ENCODE results near the gene RCBTB1.

RCBTB1 gene

DNA sequence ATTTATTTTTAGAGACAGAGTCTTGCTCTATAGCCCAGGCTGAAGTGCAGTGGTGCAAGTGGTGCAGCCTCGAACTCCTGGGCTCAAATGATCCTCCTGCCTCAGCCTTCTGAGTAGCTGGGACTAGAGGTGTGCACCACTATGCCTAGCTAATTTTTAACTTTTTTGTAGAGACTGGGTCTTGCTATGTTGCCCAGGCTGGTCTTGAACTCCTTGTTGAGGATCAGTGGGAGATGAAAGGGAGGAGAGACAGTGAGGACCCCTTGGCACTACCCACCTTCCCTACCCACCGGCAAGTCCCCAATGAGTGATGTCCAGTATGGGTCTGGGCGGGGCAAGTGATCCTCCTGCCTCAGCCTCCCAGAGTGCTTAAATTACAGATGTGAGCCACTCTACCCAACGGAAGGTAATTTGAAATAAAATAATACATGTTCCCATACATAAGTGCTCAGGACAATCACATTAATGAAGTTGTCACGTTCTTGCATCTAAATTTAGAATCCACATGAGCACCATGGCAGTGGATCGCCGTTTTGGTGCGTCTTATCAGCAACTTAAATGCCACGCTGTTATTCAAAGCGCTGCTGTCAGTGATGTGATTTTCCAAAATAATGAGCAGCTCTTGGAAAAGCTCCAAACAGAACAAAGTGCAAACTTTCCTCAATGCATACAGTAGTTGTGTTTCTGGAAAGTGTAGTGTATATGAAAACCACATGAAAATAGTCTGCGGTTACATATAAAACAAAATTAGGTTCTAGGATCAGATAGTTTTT lies 37.0 kb upstream of the RCBTB1 start:
- H3K4me2 ChIP-seq (ENCODE audit: low read length), result peak overlapping the region; percentile 36
- H3K9me3 ChIP-seq (ENCODE audit: control insufficient read depth, insufficient read depth, low read length), result no peaks in the 10 kb centered on the region
- peaks cover 25% of the 10 kb centered on the region for H3F3A ChIP-seq (ENCODE audit: control insufficient read depth, insufficient read depth)
- H3K79me2 ChIP-seq (ENCODE audit: control insufficient read depth, low read length), result peaks cover 3% of the 10 kb centered on the region; the same call in 1 of the 2 replicates
- peaks cover 84% of the 10 kb centered on the region for H3K4me1 ChIP-seq (ENCODE audit: control insufficient read depth, low read length)
- peak overlapping the region; percentile 26; the same call in 1 of the 2 replicates for H3K4me3 ChIP-seq (ENCODE audit: low read length)
- H3K27me3 ChIP-seq (ENCODE audit: control insufficient read depth, low read length), result no peaks in the 10 kb centered on the region
- TF ChIP-seq EZH2phosphoT487 (IDR thresholded peaks at IDR 0.05; ENCODE audit: borderline replicate concordance, low read length), result no peak
- TF ChIP-seq, protein P1, sequence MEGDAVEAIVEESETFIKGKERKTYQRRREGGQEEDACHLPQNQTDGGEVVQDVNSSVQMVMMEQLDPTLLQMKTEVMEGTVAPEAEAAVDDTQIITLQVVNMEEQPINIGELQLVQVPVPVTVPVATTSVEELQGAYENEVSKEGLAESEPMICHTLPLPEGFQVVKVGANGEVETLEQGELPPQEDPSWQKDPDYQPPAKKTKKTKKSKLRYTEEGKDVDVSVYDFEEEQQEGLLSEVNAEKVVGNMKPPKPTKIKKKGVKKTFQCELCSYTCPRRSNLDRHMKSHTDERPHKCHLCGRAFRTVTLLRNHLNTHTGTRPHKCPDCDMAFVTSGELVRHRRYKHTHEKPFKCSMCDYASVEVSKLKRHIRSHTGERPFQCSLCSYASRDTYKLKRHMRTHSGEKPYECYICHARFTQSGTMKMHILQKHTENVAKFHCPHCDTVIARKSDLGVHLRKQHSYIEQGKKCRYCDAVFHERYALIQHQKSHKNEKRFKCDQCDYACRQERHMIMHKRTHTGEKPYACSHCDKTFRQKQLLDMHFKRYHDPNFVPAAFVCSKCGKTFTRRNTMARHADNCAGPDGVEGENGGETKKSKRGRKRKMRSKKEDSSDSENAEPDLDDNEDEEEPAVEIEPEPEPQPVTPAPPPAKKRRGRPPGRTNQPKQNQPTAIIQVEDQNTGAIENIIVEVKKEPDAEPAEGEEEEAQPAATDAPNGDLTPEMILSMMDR (IDR thresholded peaks at IDR 0.05; ENCODE audit: low read depth, low read length, poor library complexity, severe bottlenecking), result no peak
- H3K9me2 ChIP-seq (replicated peaks; ENCODE audit: control insufficient read depth, low read length), result no peaks in the 10 kb centered on the region
- H3K36me3 ChIP-seq (ENCODE audit: control insufficient read depth, low read length), result no peaks in the 10 kb centered on the region
- H4K20me1 ChIP-seq (ENCODE audit: control insufficient read depth, insufficient read depth, low read depth, low read length), result no peaks in the 10 kb centered on the region
- H3K27ac ChIP-seq (ENCODE audit: low read depth, low read length), result peak overlapping the region; percentile 92

DNA sequence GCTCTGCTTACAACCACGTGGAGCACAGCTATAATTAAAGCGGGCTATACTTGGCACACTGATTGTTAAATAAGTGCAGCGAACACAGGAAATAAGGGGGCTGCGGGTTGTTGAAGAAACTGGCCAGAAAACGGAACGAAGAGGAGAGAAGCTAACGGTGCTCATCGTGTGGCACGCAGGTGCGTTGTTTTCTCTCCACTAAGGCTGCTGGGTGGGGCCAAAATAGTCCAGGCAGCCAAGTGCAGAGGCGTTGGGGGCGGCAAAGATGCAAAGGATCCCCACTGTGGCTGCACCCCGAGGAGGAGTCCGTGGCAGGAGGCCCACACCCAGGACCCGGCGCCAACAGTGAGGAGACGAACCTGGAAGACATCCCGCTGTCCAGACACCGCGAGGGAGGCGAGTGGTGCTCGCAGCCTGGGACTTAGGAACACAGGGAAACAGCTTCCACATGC lies 34.8 kb upstream of the RCBTB1 start:
- Histone ChIP-seq H3K27ac (ENCODE audit: low read depth, low read length) (peak overlapping the region; percentile 92), H3K36me3 (ENCODE audit: control insufficient read depth, low read length) (no peaks in the 10 kb centered on the region; the same call in 1 of the 2 replicates), H3K4me1 (ENCODE audit: control insufficient read depth, low read length) (peaks cover 95% of the 10 kb centered on the region), H3K79me2 (ENCODE audit: control insufficient read depth, low read length) (peaks cover 3% of the 10 kb centered on the region; the same call in 1 of the 2 replicates), H4K20me1 (ENCODE audit: control insufficient read depth, insufficient read depth, low read depth, low read length) (no peaks in the 10 kb centered on the region), H3K4me3 (ENCODE audit: low read length) (peak overlapping the region; percentile 68), H3K4me2 (ENCODE audit: low read length) (peak overlapping the region; percentile 74), H3K9me2 (replicated peaks; ENCODE audit: control insufficient read depth, low read length) (no peaks in the 10 kb centered on the region), H3K9me3 (ENCODE audit: control insufficient read depth, insufficient read depth, low read length) (no peaks in the 10 kb centered on the region), H3F3A (ENCODE audit: control insufficient read depth, insufficient read depth) (peaks cover 22% of the 10 kb centered on the region), H3K27me3 (ENCODE audit: control insufficient read depth, low read length) (no peaks in the 10 kb centered on the region)
- TF ChIP-seq, protein P1 (IDR thresholded peaks at IDR 0.05; ENCODE audit: low read depth, low read length, poor library complexity, severe bottlenecking), result no peak
- TF ChIP-seq EZH2phosphoT487 (IDR thresholded peaks at IDR 0.05; ENCODE audit: borderline replicate concordance, low read length), result no peak

DNA sequence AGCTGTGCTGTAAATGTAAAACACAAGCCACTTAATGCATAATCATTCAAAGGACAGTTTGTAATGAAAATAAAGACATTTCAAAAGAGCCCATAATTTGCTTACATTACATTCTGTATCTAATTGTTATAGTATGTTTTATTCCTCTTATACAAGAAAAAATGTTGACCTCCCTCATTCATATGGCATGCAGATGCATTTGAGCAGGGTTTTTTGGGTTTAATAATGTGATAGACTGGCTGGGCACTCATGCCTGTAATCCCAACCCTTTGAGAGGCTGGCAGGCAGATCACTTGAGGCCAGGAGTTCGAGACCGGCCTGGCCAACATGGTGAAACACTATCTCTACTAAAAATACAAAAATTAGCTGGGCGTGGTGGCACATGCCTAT lies 31.3 kb upstream of the RCBTB1 start:
- peaks cover 70% of the 10 kb centered on the region for H3K4me1 ChIP-seq (ENCODE audit: control insufficient read depth, low read length)
- H3K27ac ChIP-seq (ENCODE audit: low read depth, low read length), result peak overlapping the region; percentile 52
- H3K9me3 ChIP-seq (ENCODE audit: control insufficient read depth, insufficient read depth, low read length), result no peaks in the 10 kb centered on the region
- no peaks in the 10 kb centered on the region for H3K27me3 ChIP-seq (ENCODE audit: control insufficient read depth, low read length)
- no peaks in the 10 kb centered on the region for H4K20me1 ChIP-seq (ENCODE audit: control insufficient read depth, insufficient read depth, low read depth, low read length)
- H3K79me2 ChIP-seq (ENCODE audit: control insufficient read depth, low read length), result peaks cover 3% of the 10 kb centered on the region; the same call in 1 of the 2 replicates
- H3K4me3 ChIP-seq (ENCODE audit: low read length), result no peak overlapping the region
- peak overlapping the region; percentile 36 for H3K4me2 ChIP-seq (ENCODE audit: low read length)
- TF ChIP-seq, protein P1 (IDR thresholded peaks at IDR 0.05; ENCODE audit: low read depth, low read length, poor library complexity, severe bottlenecking), result no peak
- no peak for TF ChIP-seq EZH2phosphoT487 (IDR thresholded peaks at IDR 0.05; ENCODE audit: borderline replicate concordance, low read length)
- no peaks in the 10 kb centered on the region; the same call in 1 of the 2 replicates for H3K36me3 ChIP-seq (ENCODE audit: control insufficient read depth, low read length)
- no peaks in the 10 kb centered on the region for H3K9me2 ChIP-seq (replicated peaks; ENCODE audit: control insufficient read depth, low read length)
- H3F3A ChIP-seq (ENCODE audit: control insufficient read depth, insufficient read depth), result peaks cover 20% of the 10 kb centered on the region
